Adipose tissue (tissue), 3 donors: ENCODE data around the gene ANKRD52. TPM values are rescaled to one million over a fixed set of nuclear protein-coding genes. Genes with fewer than 3 reads are reported as not detected.
"Not testable (repeated sequence)": the region's sequence is repeated elsewhere in the genome, so short reads cannot be mapped to it uniquely, and the experiment has no call there.

Experiments used
- H3K27ac ChIP-seq: one replicate; pipeline ENCODE4 v1.5.1; 2013; ENCODE audit warnings: low read depth, low read length
- WGBS, 3 donors: extraction: QIAGEN DNeasy Blood & Tissue Kit; methylation state at CpG; one replicate each; pipeline ENCODE4 v1.1.7; 2013; 5-methylcytosine and 5-hydroxymethylcytosine counted together
- polyA plus RNA-seq, 3 donors: library from polyadenylated mRNA; stranded (reverse); fragments of 200-250 nt; gene quantifications; one replicate each; pipeline ENCODE4 v1.2.3, GENCODE V29; 2013
- donor health status: healthy with polysubstance abuse.
- donor health status: Bipolar disorder and iron deficiency.
- donor health status: healthy.

Gene ANKRD52
- polyA plus RNA-seq: 1 to 10 TPM; 5.6 to 9.9 (median 9.7) TPM

GRCh38 chr12:56258068-56258819 lies at the start of gene ANKRD52:
Gene ANKRD52, minus strand, starts transcription at chr12:56258384. Its CDS starts 115 bp downstream, at chr12:56258269.
- H3K27ac ChIP-seq: no peak within 1 kb of the TSS
- WGBS, 3 donors: 0 to 1% (median 0%) methylated on average over 39 to 78 of the region's 78 CpGs

DNA sequence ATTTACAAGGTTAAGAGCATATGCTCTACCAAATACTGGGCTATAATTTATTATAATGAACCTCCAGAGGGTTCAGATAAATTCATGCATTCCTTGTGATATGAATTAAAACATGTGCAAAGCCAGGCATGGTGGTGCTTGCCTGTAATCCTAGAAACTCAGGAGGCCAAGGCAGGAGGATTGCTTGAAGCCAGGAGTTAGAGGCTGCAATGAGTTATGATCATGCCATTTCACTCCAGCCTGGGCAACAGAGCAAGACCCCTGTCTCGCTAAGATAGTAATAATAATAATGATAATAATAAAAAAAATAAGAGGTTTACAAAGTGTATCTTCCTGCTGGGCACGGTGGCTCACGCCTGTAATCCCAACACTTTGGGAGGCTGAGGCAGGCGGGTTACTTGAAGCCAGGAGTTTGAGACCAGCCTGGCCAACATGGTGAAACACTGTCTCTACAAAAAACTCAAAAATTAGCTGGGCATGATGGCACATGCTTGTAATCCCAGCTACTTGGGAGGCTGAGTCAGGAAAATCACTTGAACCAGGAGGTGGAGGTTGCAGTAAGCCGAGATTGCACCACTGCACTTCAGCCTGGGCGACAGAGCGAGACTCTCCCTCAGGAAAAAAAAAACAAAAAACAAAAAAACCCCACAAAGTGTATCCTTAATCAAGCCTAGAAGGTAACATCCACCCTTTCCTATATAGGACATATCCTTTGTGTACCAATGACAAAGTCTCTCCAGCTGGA lies 49.2 kb upstream of the ANKRD52 start:
- 93 to 96% (median 95%) methylated on average over 7 of the region's 7 CpGs for WGBS, 3 donors
- no peak overlapping the region for H3K27ac ChIP-seq

DNA sequence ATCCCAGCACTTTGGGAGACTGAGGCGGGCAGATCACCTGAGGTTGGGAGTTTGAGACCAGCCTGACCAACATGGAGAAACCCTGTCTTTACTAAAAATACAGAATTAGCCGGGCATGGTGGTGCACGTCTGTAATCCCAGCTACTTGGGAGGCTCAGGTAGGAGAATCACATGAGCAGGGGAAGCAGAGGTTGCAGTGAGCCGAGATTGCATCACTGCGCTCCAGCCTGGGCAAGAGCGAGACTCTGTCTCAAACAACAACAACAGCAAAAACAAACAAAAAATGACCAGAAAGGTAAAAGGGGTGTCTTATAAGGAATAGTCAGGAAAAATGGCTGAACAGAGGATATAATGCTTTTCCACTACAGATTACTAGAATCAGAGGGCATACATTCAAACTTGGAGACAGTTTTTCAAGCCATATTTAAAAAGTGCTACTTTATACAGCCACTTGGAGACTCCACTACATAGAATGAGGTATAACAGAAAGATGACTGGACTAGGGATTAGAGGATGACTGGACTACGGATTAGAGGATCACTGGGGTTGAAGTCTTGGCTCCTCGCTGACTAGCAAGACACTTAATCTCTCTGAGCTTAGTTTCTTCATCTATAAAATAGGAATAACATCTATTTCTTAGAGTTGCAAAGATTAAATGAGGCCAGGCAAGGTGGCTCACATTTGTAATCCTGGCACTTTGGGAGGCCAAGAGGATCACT lies 46.8 kb upstream of the ANKRD52 start:
- WGBS, 3 donors: 88 to 92% (median 89%) methylated on average over 8 of the region's 8 CpGs
- no peak overlapping the region for H3K27ac ChIP-seq

- H3K27ac ChIP-seq: no peak overlapping the region
- WGBS, 3 donors: 93 to 94% (median 94%) methylated on average over 3 of the region's 3 CpGs
Measured at GRCh38 chr12:56304276-56304675, 46.1 kb upstream of the ANKRD52 start.

DNA sequence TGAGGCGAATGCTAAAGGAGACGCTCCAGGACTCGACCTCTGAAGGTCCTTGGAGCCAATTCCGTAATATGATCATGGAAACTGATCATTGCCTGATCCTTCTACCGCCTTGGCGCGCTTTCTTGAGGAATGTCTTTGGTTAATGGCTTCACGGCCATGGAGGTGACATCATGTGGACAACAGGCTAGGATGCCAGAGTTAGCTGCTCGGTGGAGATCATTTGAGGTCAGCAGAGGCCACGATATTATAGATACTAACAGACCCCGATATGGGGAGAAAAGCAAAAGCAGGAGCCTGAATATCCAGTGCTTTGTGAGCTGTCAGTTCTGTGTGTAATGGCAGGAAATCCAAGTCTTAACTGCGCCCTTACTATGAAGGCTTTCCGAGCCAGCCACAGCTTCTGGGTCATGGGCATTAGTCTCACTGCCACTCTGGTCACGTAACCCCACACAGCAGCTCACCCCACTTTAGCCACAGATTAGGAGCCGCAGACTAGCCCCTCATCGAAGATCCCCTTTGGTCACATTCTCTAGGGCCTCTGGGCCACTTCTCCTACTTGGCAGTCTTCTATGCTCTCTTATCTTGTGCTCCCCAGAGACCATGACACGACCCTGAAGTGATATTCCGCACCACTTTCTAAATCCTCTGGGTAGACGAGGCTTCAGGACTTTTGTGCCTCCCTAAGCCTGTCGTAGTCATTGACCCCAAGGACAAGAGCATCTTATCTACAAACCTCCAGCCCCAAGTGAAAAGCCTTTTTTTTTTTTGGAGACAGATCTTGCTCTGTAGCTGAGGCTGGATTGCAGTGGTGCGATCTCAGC lies 42.7 kb upstream of the ANKRD52 start:
- WGBS, 3 donors: 33 to 46% (median 34%) methylated on average over 21 of the region's 21 CpGs
- H3K27ac ChIP-seq: peak overlapping the region; percentile 71

DNA sequence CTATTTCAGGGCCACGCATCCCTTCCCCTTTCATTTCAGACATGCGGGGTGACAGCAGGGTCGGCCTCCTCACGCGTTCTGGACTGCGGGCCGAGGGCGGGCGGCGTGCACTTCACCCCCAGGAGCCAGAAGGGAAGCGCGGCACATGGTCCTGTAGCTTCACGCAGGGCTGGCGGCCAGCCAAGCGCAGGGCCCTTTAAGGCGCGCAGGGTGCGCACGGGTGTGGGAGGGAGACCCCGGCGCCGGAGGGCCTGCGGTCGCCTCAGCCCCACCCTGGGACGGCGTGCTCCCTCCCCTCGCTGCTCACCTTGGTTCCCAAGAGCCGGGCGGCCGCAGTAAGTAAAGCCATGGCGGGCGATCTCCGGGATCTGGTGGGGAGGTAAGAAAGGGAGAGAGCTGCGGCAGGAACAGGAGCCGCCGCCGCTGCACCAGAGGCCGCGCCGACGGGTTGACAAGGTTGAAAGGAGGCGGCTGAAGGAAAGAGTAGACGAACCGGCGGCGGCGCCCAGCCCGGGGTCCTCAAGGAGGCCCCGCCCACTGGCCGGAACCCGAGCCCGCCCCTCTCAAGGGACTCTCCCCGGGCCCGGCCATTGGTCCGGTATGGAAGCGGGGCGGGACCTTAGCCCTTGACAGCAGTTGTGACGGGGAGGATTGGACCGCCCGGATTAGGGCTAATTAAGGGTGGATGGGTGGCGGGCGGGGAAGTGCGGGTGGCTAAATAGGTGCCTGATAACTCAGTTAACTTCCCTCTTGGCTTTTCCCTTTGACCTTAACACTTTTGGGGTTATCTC lies 41.9 kb upstream of the ANKRD52 start, which contains the start of gene CS:
TSS of gene CS (minus strand) at position 478 of the 791 bp plus-strand sequence. CDS start at position 349, 129 bp downstream.
- 0 to 1% (median 1%) methylated on average over 62 to 63 of the region's 63 CpGs for WGBS, 3 donors
- peak within 1 kb of the TSS; percentile 79 for H3K27ac ChIP-seq

DNA sequence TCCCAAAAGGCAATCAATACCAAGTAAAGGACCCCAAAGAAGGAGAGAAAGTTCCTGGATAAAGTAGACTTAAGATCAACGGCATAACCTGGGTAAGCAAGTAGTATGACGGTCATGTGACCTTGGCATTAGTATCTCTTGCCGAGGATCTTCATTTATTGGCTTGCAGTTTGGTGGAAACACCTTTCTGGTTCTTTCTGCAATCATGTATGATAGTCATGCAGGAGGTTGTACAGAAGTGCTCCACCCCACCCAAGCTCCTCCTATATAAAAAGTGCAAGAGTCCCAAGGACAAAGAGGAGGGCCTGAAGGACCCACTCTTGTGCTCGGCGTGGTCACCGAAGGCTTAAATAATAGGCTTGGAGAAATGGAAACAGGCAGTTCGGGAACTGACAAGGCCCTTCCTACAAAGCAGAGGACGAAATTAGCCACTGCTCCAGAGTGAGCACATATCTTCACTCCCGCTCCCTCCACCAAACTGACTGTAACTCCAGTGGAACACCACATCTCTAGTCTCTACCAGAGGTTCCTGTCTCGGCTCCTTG lies 41.2 kb upstream of the ANKRD52 start:
- 0 to 1% (median 1%) methylated on average over 10 of the region's 10 CpGs for WGBS, 3 donors
- peak overlapping the region; percentile 79 for H3K27ac ChIP-seq

GRCh38 chr12:56298828-56299227 lies 40.6 kb upstream of the ANKRD52 start:
- H3K27ac ChIP-seq: no peak overlapping the region
- 62 to 70% (median 62%) methylated on average over 5 of the region's 5 CpGs for WGBS, 3 donors

GRCh38 chr12:56297400-56297799 lies 39.2 kb upstream of the ANKRD52 start:
- H3K27ac ChIP-seq: no peak overlapping the region
- WGBS, 3 donors: 76 to 92% (median 84%) methylated on average over 8 of the region's 8 CpGs

- no peak overlapping the region for H3K27ac ChIP-seq
- 56 to 72% (median 56%) methylated on average over 5 of the region's 5 CpGs for WGBS, 3 donors
Measured at GRCh38 chr12:56296295-56296694, 38.1 kb upstream of the ANKRD52 start.

- WGBS, 3 donors: 51 to 82% (median 55%) methylated on average over 5 of the region's 5 CpGs
- H3K27ac ChIP-seq: no peak overlapping the region
Measured at GRCh38 chr12:56293795-56294194, 35.6 kb upstream of the ANKRD52 start.

DNA sequence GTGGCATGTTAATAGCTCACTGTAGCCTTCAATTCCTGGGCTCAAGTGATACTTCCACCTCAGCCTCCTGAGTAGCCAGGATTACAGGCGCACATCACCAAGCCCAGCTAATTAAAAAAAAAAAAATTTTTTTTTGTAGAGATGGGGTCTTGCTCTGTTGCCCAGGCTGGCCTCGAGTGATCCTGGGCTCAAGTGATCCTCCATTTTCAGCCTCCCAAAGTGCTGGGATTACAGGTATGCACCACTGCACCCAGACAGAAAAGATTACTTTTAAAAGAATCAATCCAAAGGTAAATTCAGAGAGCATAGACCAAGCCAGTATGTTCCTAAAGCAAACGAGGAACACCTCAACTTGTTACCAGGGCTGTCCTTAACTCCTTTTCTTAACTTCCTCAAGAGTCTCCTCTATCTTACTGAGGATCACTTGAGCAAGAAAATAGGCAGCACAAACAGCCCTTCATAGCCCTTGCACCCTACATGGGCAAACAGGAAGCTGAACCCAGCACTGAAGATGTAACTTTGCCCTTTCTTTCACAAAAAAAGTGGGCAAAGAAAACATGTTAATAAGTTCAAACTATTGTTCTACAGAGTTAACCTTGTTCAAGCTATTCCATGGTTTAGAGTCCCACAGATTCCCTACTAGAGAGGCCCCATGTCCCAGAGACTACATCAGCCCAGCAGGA lies 30.7 kb upstream of the ANKRD52 start:
- 78 to 89% (median 83%) methylated on average over 3 of the region's 3 CpGs for WGBS, 3 donors

GRCh38 chr12:56286044-56286830 lies 28.1 kb upstream of the ANKRD52 start:
- WGBS, 3 donors: 16 to 34% (median 28%) methylated on average over 4 of the region's 4 CpGs
- no peak overlapping the region for H3K27ac ChIP-seq

More for the DNA sequence above, 30.7 kb upstream of the ANKRD52 start:
- H3K27ac ChIP-seq: no peak overlapping the region

DNA sequence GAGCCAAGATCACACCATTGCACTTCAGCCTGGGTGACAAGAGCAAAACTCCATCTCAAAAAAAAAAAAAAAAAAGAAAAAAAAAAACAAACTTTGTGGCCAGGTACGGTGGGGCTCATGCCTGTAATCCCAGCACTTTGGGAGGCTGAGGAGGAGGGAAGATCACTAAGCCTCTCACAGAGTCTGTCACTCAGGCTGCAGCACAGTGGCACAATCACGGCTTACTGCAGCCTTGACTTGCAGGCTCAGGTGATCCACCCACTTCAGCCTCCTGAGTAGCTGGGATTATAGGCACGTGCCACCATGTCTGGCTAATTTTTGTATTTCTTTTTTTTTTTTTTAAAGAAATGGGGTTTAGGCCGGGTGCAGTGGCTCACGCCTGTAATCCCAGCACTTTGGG lies 26.1 kb upstream of the ANKRD52 start:
- WGBS, 3 donors: 85 to 93% (median 93%) methylated on average over 5 of the region's 5 CpGs
- not testable (repeated sequence) for H3K27ac ChIP-seq

DNA sequence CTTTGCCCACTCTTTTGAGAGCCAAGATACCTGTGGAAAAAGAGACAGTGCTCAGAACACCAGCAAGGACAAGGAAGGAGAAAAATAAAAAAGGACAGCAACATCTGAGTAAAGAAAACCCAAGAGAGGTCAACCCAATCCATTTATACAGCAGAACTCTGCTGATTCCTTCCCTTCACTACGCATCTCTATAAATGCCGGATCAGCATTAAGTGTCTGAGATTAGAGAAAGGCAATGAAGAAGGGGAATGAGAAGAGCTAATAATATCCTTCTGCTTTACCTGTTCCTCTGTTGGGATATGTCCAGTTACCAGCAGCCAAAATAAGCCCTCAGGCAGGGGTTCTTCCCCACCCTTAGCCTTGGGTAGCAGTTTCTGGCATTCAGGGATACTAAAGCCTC lies 24.4 kb upstream of the ANKRD52 start:
- H3K27ac ChIP-seq: no peak overlapping the region
- WGBS, 3 donors: 94 to 97% (median 97%) methylated on average over 2 of the region's 2 CpGs

GRCh38 chr12:56282030-56282429 lies 23.8 kb upstream of the ANKRD52 start:
- 72 to 89% (median 77%) methylated on average over 6 of the region's 6 CpGs for WGBS, 3 donors
- H3K27ac ChIP-seq: no peak overlapping the region
